ENCODE measurements around the gene IP6K2. TPM values are rescaled to one million over a fixed set of nuclear protein-coding genes. Genes with fewer than 3 reads are reported as not detected.
"Not testable (repeated sequence)": the region's sequence is repeated elsewhere in the genome, so short reads cannot be mapped to it uniquely, and the experiment has no call there.

The IP6K2 gene
- total and polyA plus RNA-seq, 8 donors: 44.1 to 234 (median 103) TPM

DNA sequence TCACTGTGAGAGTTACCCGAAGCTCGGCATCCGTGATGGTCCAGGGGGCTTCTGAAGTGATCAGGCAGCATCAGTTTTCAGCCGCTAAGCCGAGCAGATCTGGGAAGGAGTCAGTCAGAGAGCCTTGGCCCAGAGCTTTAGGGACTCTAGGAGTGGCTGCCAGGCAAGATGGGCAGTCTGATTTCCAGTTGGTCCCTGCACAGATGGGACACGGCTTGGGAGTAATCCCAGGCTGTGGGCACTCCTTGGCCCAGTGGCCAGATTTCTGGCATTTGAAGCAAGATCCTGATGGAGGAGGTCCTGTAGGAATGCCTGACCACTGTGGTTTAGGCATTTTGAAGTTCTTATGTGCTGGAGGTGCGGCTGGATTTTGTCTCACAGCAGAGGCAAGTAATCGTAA lies 10.5 kb upstream of the IP6K2 start:
- H3K4me1 ChIP-seq: no peaks in the 10 kb centered on the region
- TF ChIP-seq POLR2AphosphoS5 (IDR thresholded peaks at IDR 0.05) (no peak), EP300 (IDR thresholded peaks at IDR 0.05) (no peak), POLR2A (IDR thresholded peaks at IDR 0.05) (no peak)
- TF ChIP-seq, protein P1, sequence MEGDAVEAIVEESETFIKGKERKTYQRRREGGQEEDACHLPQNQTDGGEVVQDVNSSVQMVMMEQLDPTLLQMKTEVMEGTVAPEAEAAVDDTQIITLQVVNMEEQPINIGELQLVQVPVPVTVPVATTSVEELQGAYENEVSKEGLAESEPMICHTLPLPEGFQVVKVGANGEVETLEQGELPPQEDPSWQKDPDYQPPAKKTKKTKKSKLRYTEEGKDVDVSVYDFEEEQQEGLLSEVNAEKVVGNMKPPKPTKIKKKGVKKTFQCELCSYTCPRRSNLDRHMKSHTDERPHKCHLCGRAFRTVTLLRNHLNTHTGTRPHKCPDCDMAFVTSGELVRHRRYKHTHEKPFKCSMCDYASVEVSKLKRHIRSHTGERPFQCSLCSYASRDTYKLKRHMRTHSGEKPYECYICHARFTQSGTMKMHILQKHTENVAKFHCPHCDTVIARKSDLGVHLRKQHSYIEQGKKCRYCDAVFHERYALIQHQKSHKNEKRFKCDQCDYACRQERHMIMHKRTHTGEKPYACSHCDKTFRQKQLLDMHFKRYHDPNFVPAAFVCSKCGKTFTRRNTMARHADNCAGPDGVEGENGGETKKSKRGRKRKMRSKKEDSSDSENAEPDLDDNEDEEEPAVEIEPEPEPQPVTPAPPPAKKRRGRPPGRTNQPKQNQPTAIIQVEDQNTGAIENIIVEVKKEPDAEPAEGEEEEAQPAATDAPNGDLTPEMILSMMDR (IDR thresholded peaks at IDR 0.05): no peak
- H3K27ac ChIP-seq: no peak overlapping the region
- no peak for DNase-seq
- WGBS, 5 donors: 87 to 95% (median 90%) methylated on average over 8 of the region's 8 CpGs
- H3K27me3 ChIP-seq: no peaks in the 10 kb centered on the region
- no peaks in the 10 kb centered on the region for H3K36me3 ChIP-seq
- intact Hi-C loops (cut with DNase I; ENCODE audit: low total_unique reads): no loop called here
- no peaks in the 10 kb centered on the region for H3K9me3 ChIP-seq
- no peak overlapping the region for H3K4me3 ChIP-seq

DNA sequence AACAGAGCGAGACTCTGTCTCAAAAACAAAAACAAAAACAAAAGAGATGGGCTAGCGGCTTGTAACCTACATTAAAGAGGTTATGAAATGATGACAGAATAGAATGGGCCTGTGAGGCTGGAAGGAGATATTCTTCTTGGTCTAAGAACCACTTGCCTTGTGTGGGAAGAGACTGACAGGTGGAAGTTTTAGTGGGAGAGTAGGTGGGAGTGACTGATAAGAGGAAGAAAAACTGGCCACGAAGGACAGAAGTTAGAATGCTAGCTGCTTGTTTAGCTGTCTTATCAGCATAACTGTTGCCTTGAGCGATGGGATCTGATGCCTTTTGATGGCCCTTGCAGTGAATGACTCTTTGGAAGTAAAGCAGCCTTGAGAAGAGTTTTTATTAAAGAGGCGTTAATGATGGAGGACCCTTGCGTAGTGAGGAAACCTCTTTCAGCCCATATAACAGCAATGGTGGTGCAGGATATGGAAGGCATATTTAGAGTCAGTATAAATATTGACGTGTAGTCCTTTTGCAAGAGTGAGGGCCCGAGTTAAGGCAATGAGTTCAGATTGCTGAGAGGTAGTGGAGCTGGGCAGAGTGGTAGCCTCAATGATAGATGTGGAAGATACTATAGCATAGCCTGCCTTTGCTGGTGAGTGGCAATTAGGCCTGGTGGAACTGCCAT lies 8.3 kb upstream of the IP6K2 start:
- H3K4me1 ChIP-seq: peaks cover 0 to 16% (median 9%) of the 10 kb centered on the region in 4 donors
- H3K36me3 ChIP-seq; DNase-seq; intact Hi-C loops (cut with DNase I; ENCODE audit: low total_unique reads); H3K4me3 ChIP-seq; H3K9me3 ChIP-seq; H3K27ac ChIP-seq; H3K27me3 ChIP-seq: not testable (repeated sequence)
- 86 to 93% (median 91%) methylated on average over 8 of the region's 8 CpGs for WGBS, 5 donors

DNA sequence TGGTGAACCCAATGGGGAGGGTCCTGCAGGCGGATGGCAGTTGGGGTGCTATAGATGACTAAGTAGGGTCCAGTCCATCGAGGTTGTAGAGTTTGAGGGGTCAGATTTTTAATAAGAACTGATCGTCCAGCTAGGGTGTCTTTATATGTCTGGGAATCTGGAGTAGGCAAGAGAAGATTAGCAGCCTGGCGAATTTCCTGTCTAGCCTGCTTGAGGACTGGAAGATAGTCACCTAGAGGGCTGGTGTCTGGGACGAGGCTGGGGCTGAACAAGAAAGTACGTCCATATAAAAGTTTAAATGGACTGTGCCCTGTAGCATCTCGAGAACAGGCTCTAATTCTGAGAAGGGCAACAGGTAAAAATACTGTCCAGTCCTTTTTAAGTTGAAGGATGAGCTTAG lies 6.7 kb upstream of the IP6K2 start:
- DNase-seq: no peak
- WGBS, 5 donors: 84 to 89% (median 89%) methylated on average over 7 of the region's 7 CpGs

DNA sequence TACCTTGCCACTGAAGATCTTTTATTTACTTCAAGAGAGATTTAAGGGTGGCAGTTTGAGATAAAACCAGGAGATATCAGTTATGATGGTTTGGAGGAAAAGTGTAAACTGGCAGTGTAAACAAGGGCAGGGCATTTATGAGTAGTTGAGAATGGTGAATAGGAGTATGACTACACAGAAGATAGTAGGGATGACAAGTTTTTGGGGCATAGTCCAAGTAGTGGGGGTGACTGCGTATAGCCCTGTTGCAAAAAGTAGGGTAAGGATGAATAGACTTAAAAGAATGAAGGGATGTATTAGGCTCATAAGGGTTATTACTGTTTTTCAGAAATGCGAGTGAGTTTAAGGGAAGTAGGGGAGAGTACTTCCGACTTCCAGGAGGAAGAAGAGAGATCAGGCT lies 6.3 kb upstream of the IP6K2 start:
- H3K4me3 ChIP-seq; intact Hi-C loops (cut with DNase I; ENCODE audit: low total_unique reads); DNase-seq: not testable (repeated sequence)

More for the DNA sequence above, 6.7 kb upstream of the IP6K2 start:
- no peaks in the 10 kb centered on the region for H3K9me3 ChIP-seq
- H3K27me3 ChIP-seq: no peaks in the 10 kb centered on the region
- H3K4me3 ChIP-seq: no peak overlapping the region
- intact Hi-C loops (cut with DNase I; ENCODE audit: low total_unique reads): no loop called here
- peaks cover 0 to 21% (median 9%) of the 10 kb centered on the region in 4 donors for H3K4me1 ChIP-seq
- TF ChIP-seq EP300 (IDR thresholded peaks at IDR 0.05) (no peak), POLR2A (IDR thresholded peaks at IDR 0.05) (no peak), POLR2AphosphoS5 (IDR thresholded peaks at IDR 0.05) (no peak)
- TF ChIP-seq, protein P1 (IDR thresholded peaks at IDR 0.05): no peak
- H3K27ac ChIP-seq: no peak overlapping the region
- H3K36me3 ChIP-seq: no peaks in the 10 kb centered on the region

DNA sequence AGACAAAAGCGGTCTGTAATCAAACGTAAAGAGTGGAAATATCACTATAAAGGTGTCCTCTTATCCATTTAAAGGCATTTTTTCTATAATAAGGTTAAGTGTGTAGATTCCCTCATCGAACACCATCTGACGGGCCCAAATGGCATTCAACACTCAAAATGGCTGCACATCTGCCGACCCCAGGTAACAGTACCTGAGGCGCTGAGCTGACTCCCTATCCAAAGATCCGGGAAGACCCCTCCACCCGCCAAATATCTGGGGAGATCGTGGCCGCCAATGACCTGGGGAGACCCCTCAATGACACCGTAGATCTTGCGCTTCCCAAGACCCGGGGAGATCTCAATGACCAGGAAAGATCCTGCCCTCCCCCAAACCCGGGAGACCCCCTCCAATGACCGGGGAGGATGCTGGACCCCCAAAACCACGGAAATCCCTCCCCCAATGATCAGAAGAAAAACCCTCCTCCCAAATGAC lies 476 bp downstream of the IP6K2 start:
- Histone ChIP-seq H3K27me3 (no peaks in the 10 kb centered on the region), H3K27ac (peak overlapping the region; percentile 82 to 94 (median 89)), H3K9me3 (no peaks in the 10 kb centered on the region), H3K4me3 (peak overlapping the region; percentile 70 to 95 (median 83)), H3K36me3 (peaks cover 0 to 35% (median 25%) of the 10 kb centered on the region in 4 donors), H3K4me1 (peaks cover 33 to 69% (median 50%) of the 10 kb centered on the region in 4 donors)
- DNase-seq: peak in 1 of 2 donors; percentile 76
- intact Hi-C loops (cut with DNase I; ENCODE audit: low total_unique reads): no loop called here
- WGBS, 5 donors: 0 to 2% (median 1%) methylated on average over 15 to 16 of the region's 16 CpGs
- TF ChIP-seq POLR2A (IDR thresholded peaks at IDR 0.05) (no peak), POLR2AphosphoS5 (IDR thresholded peaks at IDR 0.05) (no peak), EP300 (IDR thresholded peaks at IDR 0.05) (no peak)
- TF ChIP-seq, protein P1 (IDR thresholded peaks at IDR 0.05): no peak

More for the DNA sequence above, 6.3 kb upstream of the IP6K2 start:
- H3K9me3 ChIP-seq, H3K36me3 ChIP-seq, H3K27me3 ChIP-seq, H3K27ac ChIP-seq: not testable (repeated sequence)
- 66 to 77% (median 70%) methylated on average over 3 of the region's 3 CpGs for WGBS, 5 donors
- peaks cover 0 to 21% (median 9%) of the 10 kb centered on the region in 4 donors for H3K4me1 ChIP-seq

Measured in stomach (tissue), 9 donors.